HG02610 (cell line): ENCODE results near the gene TLE7.

Source experiments
- ATAC-seq: cut with Tn5 transposase; IDR thresholded peaks from one replicate; pipeline ENCODE4 v1.9.1; 2021; ENCODE audit warnings: mild to moderate bottlenecking, moderate library complexity; ENCODE audit not compliant: unreplicated experiment

The TLE7 gene

DNA sequence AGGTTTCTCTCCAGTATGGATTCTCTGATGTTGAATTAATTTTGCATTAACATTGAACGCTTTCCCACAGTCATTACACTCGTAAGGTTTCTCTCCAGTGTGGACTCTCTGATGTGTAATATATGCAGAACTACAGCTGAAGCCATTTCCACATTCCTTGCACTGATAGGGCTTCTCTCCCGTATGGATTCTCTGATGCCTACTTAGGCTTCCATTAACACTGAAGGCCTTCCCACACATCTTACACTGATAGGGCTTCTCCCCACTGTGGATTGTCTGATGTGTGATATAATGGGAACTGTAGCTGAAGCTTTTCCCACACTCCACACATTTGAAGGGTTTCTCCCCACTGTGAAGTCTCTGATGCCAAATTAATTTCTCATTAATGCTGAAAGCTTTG is 7.2 kb upstream of the TLE7 start:
- no peak for ATAC-seq

DNA sequence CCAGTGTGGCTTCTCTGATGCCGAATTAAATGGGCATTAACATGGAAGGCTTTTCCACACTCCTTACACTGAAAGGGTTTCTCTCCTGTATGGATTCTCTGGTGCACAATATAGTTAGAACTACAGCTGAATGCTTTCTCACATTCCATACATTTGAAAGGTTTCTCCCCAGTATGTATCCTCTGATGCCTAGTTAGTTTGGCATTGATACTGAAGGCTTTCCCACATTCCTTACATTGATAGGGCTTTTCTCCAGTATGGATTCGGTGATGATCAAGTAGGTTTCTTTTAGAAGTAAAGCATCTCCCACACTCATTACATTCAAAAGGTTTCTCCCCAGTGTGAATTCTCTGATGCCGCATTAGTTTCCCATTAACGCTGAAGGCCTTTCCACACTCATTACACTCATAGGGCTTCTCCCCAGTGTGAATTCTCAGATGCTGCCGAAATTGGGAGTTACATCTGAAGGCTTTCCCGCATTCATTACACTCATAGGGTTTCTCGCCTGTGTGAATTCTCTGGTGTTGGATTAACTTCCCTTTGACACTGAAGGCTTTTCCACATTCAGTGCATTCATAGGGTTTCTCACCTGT is 6.5 kb upstream of the TLE7 start:
- ATAC-seq = no peak

DNA sequence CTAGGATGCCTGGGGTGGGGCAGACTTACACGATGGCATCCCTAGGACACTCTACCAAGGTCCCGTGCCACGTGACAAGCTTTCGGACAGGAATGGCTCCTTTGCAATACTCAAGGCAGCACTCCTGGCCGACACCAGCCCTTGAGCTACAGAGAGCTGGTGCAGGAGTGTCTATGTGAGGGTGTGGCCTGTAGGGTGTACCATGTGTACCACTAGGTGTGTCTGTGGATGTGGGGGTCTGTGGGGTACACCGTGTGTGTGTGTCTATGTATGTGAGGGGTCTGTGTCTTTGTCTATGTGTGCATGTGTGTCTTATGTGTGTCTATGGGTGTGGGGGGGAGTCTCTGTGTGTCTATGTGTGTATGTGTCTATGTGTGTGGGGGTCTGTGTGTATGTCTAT is 1.9 kb upstream of the TLE7 start:
- no peak for ATAC-seq

DNA sequence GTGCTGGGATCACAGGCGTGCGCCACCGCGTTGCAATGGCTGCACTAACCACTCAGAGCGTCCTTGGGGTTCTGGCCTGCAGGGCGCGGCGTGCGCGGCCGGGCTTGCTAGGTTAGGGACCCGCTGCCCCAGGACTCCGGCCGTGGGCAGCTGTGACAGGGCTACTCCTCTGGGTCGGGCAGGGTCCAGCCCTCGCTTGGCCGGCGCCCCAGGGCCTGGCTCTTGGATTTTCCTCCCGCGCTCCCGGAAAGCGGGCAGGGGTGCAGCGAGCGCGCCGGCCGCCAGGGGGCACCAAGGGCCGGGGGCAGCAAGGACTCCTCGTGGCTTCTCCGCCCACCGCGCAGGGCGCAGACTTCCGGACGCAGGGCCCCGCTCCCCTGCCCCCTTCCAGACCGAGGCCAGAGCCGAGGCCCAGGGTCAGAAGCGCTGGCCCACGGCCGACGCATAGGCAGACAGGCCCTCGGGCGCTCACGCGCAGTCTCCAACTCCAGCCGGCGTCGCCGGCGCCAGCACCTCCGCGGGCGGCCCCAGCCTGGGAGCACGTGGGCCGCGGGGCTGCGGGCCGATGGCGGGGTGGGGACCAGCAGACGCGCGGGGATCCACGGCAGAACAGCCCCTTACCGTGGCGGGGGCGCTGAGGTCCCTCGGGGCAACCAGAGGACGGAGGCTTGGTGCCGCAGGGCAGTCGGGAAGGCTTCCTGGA is 355 bp downstream of the TLE7 start:
- ATAC-seq = no peak

DNA sequence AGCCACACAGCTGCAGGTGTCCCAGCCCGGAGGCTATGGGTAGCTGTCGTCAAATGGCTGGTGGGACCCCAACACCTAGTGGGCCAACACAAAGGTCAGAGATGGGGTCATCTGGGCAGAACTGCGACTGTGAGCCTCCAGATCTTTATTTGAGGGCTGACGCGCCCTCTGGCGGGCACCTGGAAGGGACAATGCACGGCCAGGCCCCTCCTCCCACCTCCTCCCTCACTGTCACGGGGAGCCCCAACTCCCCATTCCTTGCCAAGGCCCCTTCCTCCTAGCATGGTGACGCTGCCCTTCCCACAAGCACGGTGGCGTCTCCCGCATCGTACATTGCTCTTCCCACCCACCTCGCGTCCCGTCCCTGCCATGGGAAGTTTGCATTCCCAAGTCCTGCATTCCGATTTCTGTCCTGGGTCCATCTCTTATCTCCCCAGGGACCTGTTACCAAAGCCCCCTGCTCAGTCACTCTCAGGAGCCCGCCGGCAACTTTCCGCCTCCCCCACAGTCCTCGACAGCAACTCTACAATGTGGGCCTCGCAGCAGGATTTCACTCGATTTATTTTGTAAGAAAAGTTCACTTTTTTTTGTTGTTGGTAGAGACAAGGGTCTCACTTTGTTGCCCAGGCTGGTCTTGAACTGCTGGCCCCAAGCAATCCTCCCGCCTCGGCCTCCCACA is 1.0 kb downstream of the TLE7 start:
- no peak for ATAC-seq

DNA sequence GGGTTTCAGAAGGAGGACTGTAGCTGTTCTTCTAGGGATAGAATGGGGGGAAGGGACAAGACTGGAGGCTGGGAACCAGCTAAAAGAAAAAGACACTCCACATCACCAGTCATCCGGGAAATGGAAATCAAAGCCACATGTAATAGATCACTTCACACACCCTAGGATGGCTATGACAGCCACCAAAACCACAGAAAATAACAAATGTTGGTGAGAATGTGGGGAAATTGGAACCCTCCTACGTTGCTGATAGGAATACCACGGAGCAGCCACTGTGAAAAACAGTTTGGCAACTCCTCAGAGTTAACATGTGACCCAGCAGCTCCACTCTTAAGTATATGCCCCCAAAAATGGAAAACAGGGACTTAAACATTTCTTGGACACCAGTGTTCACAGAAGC is 2.3 kb downstream of the TLE7 start:
- no peak for ATAC-seq

DNA sequence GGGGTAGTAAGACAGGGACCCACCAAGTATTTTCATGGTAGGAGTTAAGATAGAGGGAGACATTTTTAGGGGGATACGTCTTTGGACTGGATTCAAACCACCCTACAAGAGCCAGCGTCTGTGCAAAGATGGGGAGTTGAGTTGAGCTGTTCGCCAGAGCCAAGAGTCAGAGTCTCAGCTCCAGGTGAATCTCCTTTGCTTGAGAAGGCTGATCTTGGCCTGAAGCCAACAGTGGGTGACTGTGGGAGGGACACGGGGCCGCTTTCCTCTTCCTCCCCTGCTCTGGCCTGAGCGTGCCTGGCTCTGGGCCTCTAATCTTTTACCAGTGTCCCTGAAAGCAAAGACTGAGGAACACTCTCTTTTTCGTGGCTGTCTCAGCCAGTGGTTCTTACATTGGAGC is 5.4 kb downstream of the TLE7 start:
- no peak for ATAC-seq

DNA sequence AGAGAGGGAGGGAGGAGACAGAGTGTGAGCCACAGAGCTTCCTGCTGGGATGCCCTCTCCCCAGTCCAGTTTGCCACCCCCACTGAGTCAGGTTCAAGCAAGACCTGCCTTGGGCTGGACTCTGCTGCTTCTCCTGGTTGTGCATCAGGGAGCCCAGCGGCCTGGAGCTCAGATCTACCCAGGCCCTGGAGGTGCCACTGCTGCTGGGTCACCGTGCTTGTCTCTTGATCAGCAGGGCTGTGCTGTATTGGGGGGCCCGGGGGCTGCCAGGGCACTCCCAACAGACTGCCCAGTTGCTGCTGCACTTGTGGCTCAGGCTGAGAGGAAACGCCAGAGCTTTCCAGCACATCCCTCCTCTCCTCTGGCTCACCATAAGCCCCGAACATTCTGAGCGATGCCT is 8.9 kb downstream of the TLE7 start:
- no peak for ATAC-seq

DNA sequence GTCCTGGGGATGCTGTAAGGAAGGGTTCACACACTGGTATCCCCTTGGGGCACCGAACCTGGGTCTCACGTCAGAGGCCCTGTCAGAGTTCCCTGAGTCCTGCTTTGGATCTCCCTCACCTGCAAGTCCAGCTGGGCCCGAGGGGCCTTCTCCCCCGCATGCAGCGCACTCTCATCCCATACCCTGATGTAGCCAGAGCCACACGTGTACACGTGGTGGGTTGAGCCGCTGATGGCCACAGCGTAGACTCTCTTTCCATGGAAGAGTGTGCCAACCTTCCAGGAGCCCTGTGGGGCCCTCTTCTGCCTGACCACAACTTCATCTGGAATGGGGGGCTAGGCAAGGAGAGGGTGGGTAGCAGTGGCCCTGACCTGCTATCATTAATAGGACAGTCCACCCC is 9.9 kb downstream of the TLE7 start:
- ATAC-seq = no peak

DNA sequence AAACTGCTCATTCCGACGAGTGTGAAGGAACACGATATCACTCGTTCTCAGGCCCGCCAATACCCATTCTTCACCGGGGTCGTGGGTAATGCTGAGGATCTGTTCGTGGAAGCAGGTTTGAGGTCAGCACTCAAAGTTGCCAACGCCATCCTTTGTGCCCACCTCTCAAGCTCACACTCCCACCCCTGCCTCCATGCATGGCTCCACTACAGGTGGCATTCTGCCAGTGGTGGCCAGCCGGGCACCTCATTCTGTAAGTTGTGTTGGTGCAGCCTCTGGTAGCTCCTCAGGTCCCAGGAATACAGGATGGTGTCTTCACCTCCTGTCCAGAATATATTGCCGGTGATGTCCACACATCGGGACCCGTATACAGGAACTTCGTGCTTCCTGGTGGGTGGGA is 10.7 kb downstream of the TLE7 start:
- no peak for ATAC-seq

DNA sequence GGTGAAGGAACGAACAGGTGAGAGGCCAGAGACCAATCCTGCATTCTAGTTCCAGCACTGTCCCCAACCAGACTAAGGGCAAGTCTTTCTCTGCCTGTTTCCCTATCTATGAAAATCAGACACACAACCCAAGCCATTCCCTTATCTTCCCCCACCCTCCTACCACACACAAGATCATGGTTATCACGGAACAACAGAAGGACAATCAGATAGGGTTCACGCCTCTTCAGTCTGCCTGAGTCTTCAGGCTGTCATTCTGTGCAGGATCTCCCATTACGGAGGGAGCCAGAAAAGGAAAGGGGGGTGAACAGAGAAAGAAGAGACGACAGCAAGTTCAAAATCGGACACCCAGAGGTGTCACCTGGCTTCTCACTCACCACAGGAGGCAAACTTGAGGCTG is 11.1 kb downstream of the TLE7 start:
- no peak for ATAC-seq

DNA sequence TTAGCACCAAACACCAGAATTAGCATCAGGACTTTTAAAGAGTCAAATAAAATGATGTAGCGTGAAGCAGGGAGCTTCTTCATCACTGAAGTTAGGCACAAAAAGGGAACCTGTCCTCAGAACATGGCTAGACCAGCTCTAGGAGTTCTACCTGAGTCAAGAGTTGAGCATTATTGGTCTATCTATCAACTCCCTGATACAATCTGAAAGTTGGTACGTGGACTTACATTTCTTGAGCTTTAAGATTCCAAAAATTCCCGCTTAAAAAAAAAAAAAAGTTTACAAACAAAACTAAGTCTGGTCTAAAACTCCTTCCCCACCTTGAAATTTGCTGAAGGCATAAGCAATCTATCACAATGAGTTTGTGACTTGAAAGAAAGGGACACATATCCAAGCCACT is 12.3 kb downstream of the TLE7 start:
- no peak for ATAC-seq

DNA sequence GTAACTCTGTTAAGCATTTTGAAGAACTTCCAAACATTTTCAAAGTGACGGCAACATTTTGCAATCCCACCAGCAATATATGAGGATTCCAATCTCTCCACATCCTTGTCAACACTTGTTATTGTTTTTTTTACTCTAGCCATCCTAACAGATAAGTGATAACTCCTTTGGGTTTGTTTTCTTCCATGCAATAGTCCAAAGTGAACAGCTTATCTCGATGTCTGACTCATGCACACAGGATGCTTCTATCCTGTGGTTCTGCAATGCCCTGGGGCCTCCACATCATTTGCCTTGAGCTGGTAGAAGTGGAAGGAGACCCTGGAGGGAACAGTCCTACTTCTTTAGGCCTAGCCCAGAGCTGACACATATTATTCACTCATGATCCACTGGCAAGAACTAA is 13.0 kb downstream of the TLE7 start:
- ATAC-seq = no peak

DNA sequence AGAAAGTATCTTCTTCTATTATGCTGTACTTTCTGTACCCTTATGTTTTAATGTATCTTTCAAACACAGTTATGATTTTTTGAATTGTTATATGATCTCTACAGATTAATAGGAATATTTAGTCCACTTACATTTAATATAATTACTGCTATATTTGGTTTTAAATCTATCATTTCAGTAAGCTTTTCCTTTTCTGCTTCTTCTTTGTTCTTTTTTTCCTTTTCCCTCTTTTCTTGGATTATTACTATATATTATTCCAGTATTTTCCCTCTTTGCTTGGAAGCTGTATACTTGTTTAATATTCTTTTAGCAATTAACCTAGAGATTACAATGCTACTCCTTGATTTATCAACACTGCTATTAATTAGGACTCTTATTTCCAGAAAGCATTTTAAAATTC is 13.5 kb downstream of the TLE7 start:
- ATAC-seq = no peak

DNA sequence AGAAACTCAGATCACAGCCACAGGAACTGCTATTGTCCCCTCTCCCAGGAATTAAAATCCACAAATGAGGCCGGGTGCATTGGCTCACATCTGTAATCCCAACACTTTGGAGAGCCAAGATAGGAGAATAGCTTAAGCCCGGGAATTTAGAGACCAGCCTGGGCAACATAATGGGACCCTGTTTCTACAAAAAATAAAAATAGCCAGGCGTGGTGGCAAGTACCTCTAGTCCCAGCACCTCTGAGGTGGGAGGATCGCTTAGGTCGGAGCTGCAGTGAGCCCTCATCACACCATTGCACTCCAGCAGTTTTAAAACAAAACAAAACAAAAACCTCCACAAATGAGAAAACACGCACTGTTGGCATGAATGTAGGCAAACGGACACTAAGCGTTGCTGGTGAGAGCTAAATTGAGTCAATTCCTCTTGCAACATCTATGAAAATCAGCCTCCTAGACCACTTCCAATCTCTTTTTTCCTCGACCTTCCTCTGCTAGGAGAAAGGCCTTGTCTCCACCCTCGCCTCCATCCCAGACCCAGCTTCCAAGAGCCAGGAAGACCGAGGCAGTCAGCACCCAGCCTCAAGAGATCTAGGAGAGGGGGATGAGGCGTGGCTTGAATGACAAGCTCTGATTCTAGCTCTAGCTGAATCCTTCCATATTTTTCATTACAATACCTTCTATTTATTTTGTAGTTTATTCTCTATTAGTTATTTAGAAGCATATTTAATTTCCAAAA is 14.8 kb downstream of the TLE7 start:
- ATAC-seq = no peak

DNA sequence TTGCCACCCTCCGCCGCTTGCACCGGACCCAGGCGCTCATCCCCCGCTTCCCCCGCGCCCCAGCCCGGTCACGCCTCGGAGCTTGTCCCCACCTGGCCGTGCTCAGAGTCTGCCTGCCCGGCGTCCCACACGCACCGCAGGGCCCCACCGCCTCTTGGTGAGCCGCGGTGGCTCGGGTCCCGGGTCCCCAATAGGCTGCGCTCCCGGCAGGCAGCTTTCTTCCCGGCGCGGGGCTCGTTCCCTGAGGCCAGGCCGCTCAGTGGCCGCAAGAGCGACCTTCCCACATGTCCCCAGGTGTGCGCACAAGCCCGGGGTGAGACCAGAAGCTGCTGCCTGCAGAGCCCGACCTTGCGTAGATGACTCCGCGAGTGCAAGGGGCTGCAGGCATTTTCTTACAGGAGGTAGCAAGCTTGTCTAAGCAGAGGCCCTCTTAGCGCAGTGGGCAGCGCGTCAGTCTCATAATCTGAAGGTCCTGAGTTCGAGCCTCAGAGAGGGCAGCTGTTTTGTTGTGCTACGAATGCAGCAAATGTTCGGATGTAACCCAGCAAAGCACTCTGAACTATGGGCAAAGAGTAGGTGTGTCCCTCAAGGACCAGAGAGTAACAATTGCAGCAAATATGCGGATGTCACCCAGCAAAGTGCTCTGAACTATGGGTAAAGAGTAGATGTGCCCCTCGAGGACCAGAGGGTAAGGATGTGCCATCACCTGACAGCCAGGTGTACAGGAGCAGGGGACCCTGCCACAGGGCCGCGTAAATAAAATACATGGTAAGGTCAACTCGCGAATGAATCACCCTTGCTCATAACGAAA is 15.6 kb downstream of the TLE7 start:
- ATAC-seq = peak; percentile 75

DNA sequence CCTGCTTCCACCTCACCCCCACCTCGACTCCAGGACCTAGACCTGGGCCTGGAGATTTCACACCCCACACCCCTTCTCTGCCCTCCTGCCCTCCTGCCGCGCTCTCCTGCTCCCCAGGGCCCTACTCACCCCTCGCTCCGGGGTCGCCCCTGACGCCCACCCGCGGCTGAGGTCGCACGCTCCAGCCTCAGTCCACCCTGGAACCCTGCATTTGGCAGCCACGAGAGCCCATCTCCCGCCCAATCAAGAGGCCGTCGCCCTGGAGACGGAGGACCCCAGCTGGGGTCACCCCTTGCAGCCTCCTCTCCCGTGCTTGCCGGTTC is 16.1 kb downstream of the TLE7 start:
- no peak for ATAC-seq

DNA sequence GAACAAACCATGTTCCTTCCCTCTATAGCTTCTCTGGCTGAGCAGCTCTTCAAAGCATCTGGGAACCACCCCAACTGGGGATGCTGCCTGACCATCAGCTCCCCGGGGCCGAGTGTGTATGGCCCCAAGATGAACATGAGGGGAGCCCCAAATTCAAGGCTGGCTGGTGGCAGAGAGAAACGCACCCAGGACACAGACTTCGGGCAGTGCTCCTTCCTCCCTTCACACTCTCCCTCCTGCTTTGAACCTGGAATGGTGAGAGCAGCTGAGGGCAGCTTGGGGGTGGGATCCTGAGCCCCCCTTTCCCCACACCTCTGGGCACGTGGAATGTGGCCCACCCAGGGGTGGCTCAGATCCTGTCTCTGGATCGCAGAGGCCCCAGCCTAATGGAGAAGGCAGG is 17.2 kb downstream of the TLE7 start:
- no peak for ATAC-seq

DNA sequence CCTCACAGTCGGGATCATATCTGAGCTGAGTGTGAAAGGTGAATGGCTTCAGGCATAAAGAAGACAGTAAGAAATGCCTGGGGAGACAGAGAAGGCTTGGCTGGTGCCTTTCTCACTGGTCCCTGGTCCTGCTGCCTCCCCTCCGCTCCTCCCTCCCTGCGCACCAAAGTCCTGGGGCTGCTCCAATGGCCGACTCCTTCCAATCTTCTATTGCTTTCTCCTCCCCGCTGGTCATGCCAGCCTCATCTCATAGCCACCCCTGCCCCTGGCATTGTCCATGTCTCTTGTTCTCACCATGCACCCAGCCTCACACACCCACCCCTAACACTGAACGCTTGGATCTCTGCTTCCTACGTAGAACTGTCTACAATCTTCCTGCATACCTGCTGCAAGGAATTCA is 18.0 kb downstream of the TLE7 start:
- no peak for ATAC-seq

DNA sequence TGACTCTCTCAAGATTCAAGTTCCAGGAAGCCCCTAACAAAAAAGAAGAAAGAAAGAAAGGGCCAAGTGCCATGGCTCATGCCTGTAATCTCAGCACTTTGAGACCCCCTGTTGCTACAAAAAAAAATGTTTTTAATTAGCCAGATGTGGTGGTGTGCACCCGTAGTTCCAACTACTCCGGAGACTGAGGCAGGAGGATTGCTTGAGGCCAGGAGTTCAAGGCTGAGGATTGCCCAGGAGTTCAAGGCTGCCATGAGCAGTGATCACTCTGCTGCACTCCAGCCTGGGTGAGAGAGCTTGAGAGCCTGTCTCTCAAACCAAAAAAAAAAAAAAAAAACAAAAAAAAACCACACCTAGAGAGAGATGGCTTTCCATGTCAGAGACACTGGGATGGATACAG is 18.8 kb downstream of the TLE7 start:
- no peak for ATAC-seq

DNA sequence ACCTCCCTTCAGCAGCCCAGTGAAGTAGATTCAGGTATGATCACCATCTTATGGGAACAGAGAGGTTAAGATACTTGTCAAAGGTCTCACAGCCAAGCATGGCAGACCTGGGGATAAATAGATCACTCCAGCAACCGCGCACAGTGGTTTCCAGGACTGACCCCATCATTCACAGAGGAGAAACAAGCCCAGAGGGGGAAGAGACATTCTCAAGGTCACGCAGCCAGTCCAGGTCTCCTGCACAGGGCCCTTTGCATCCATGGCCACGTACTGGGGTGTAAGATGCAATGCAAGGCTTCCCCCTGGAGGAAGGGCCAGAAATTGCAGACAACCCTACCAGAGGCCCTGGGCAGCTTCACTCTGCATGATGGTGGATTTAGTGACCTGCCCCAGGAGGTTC is 19.9 kb downstream of the TLE7 start:
- ATAC-seq = no peak
